GOT3 (cell line): ENCODE data around the gene ZNHIT1.
A peak's percentile ranks its signal among the peaks of the same experiment; 100 is the strongest.
"Not testable (repeated sequence)": the region's sequence is repeated elsewhere in the genome, so short reads cannot be mapped to it uniquely, and the experiment has no call there.

Source experiments
- DNase-seq: peaks from one replicate; lab custom pipeline; 2025; ENCODE audit warnings: mixed read lengths; lab: John Stamatoyannopoulos, UW

ZNHIT1 gene

DNA sequence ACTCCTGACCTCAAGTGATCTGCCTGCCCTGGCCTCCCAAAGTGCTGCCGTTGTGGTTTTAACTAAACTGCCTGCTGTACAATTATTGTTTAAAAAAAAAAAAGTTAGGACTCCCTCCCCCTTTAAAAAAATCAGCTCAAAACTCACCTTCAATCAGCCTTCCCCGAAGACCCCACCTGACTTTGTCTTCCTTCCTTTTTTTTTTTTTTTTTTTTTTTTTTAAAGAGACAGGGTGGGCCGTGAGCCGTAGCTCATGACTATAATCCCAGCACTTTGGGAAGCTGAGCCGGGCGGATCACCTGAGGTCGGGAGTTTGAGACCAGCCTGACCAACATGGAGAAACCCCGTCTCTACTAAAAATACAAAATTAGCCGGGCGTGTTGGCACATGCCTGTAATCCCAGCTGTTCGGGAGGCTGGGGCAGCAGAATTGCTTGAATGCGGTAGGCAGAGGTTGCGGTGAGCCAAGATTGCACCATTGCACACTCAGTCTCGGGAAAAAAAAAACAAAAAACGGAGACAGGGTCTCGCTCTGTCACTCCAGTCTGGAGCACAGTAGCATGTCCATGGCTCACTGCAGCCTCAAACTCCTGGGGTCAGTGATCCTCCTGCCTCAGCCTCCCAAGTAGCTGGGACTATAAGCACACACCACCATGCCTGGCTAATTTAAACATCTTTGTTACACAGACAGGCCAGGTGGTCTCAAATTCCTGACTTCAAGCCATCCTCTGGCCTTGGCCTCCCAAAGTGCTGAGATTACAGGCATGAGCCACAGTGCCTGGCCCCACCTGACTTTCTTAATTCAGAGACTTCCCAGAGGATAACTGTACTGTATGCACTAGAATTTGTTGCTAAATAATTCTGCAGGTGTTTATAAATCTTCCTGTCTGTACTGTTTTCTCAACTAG lies 23.7 kb downstream of the ZNHIT1 start:
- DNase-seq = no peak

DNA sequence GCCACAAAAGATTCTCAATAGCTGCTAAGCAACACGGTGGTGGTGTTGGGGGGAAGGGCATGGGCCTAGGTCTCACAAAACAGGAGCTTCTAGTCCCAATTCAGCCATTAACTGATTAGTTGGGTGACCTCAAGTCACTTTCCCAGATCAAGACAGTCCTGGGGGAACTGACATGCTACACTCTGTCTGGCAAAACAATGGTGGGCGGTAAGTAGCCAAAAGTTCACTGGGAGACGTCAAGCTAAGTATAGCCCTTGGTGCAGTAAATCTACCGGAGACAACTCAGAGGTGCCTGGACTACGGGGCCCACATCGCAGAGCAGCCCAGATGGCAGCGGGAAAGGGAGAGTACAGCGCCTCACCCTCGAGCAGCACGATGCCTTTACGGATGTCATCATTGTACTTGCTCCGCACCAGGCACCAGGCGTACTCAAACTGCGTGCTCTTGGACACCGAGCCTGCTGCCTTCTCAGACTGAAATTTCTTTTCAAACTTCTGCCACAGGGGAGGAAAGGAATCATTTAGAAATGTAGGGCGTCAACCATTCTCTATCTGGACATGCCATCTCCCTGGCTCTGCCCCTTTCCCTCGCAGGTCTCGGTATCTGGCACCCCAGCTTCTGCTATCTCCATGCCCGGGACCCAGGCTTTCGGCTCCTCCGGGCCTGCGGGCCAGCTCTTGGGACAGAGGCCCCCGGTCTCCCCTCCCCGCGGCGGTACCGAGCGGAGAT lies 25.8 kb downstream of the ZNHIT1 start:
- DNase-seq = no peak

- DNase-seq = peak; percentile 84
These were observed 26.6 kb downstream of the ZNHIT1 start, which contains the start of gene FIS1 for GRCh38 chr7:101244375-101245146. Gene FIS1 (minus strand): TSS chr7:101245081. CDS start chr7:101245004, 77 bp downstream.

GRCh38 chr7:101245147-101245668 lies 27.2 kb downstream of the ZNHIT1 start:
- DNase-seq = no peak

- DNase-seq = no peak
These were observed 30.3 kb downstream of the ZNHIT1 start for GRCh38 chr7:101248276-101248675.

DNA sequence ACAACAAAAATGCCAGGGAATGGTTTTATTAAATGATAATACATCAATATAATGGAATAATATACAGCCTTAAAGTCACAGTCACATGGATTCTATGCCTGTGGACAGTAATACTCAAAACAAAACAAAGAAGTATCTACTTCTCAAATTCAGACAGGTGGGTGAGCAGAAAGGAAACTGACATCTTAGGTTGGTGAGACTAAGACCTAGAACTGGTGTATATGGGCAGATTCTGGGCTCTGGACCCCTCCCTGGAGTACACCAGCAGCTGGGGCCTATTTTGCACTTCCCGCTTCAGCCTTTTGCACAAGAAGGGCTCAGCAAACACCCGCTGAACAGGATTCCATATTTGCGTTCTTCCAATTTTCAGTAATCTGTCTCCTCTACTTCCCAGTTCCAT lies 32.4 kb downstream of the ZNHIT1 start:
- DNase-seq = no peak

- DNase-seq = peak; percentile 92
These were observed 34.1 kb downstream of the ZNHIT1 start for GRCh38 chr7:101251871-101252659.

- DNase-seq = not testable (repeated sequence)
These were observed 35.2 kb downstream of the ZNHIT1 start for GRCh38 chr7:101253199-101253598.

DNA sequence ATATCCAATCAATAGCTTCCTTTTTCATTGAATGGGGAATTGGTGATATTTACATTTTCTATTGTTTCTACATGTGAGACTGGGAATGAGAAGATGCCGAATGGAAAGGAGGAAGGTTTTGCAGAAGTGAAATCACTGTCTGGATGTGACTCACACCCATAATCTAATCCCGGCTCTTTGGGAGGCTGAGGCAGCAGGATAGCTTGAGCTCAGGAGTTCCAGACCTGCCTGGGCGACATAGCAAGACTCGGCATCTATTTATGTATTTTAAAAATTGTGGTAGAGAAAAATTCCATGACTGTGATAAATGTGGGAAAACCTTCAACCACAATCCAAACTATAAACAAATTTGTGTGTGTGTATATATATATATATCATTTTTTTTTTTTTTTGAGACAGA lies 37.8 kb downstream of the ZNHIT1 start:
- no peak for DNase-seq

GRCh38 chr7:101258243-101258731 lies 40.3 kb downstream of the ZNHIT1 start:
- no peak for DNase-seq

DNA sequence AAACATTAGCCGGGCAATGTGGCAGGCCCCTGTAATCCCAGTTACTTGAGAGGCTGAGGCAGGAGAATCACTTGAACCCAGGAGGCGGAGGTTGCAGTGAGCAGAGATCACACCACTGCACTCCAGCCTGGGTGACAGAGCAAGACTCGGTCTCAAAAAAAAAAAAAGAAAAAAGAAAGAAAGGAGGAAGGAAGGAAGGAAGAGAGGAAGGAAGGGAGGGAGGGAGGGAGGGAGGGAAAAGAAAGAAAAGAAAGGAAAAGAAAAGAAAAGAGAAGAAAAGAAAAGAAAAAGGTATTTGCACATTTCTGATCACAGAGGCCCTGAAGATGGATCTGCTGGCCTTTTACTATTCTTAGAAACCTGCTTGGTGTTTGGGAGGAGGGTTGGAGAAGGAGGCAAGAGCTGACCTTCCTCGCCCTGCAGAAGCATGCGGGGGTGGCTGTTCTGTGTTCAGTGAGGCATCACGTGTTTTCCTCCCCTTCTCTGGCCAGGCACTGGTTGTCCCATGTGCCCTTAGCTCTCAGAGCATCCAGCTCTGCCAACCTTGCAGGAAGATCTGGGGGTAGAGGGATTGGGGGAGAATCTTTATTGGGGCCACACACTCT lies 46.2 kb downstream of the ZNHIT1 start:
- DNase-seq = not testable (repeated sequence)

- no peak for DNase-seq
These were observed 47.9 kb downstream of the ZNHIT1 start for GRCh38 chr7:101265622-101266516.

- DNase-seq = no peak
These were observed 51.7 kb downstream of the ZNHIT1 start for GRCh38 chr7:101269664-101270063.

GRCh38 chr7:101271021-101271420 lies 53.1 kb downstream of the ZNHIT1 start:
- no peak for DNase-seq

GRCh38 chr7:101273206-101273605 lies 55.2 kb downstream of the ZNHIT1 start:
- no peak for DNase-seq
